GM21723 (cell line): ENCODE data around the gene PTPRM.

Source experiments
- ATAC-seq: cut with Tn5 transposase; IDR thresholded peaks from one replicate; pipeline ENCODE4 v1.9.1; 2021; ENCODE audit warnings: mild to moderate bottlenecking, moderate library complexity; ENCODE audit not compliant: unreplicated experiment

Gene PTPRM

DNA sequence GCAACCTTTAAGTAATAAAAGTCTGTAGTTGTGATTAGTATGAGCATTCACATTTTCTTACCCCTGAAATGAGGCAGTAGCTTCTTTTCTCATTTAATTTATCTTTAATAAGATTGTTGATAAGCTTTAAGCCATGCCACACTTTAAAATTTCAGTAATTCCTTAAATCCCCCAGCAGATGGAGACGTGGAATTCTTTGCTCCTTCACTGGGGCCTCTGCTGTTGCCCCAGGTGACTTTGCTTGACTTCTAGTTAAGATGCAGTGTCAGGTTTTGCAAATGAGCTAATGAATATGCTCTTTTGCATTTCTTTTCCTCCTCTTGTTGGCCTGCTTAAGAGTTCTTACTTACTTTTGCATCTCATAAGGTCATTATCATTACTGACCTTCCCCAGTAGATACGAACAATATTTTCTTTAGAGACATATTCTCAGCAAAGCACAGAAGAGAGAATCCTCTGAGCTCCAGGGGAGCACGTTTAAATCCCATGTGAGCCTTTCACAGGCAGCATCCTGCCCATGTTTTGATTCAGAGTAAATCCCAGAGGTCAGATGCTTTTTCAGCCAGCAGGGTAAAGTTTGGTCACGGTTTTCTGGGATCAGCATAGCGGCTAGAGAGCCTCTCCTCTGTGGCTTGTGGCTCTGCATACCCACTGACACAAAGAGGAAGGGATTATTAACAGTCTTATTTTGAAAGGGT lies 222.9 kb downstream of the PTPRM start:
- no peak for ATAC-seq

DNA sequence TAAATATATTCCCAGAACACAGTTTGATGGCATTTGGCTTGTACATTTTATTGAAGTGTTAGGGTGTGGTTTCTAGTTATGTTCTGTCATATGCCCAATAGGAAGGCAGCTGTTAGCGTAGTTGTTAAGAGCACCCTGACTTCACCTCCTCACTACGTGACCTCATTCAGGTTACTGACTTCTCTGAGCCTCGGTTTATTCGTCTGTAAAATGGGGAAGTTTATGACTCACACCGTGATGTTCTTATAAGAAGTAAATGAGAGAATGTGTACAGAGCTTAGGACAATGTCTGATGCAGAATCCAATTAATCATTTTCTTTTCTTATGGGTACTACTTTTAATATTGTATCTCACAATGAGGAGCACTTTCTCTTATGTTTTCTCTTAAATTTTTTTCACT lies 226.0 kb downstream of the PTPRM start:
- ATAC-seq: no peak

DNA sequence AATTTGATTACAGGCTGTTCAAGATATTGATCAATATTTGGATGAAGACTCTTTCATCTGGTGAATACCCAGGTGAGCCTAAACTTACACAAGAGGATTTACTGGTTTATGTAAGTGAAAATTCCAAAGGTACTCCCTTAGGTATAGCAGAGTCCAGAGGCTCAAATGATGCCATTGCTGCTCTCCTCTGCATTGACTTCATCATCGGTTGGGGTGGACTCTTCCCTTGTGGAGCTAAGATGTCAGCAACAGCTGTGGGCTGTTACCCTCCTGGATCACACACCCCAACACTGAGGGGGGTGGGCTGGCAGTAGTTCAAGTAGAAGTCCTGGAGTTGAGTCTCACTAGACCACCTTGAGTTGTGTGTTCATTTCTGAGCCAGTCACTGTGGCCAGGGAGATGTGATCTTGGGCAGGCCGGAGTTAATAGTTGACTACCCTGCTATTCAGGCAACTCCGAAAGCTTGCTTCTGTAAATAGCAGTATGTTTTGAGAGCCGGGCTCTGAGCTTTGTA lies 236.9 kb downstream of the PTPRM start:
- no peak for ATAC-seq

DNA sequence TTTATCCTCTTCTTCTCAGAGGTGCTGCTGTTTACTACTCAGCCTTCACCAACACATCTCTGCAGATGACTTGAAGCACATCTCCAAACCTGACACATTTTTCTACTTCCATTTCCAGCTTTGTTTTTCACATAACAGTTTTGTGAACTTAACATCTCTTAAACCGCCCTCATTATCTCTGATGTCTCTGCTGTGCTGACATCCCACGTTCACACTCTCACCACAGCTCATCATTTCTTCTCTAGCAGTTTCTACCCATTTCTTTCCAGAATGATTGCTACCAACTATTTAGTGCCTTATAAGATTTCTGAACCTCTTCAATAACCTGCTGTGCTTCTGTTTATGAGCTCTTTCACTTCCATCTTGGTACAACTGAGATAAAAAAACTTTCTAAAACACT lies 238.0 kb downstream of the PTPRM start:
- no peak for ATAC-seq

DNA sequence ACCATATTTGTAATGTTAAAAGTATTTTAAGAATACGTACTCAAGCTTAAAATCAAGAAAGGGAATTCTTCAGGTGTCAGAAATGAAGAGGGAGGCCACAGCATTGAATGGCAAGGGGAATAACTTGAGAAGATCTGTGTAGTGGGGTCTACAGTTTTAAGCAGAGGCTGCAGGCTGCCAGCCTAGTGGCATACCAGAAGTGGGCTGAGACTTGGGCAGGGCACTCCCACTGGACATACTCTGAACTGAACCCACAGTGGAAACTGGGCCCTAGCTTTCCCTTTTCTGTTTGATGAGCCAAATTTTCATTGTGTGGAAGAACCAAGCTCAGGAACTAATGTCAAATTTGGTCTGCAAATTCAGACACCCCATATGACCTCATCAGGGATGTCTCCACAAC lies 238.8 kb downstream of the PTPRM start:
- no peak for ATAC-seq

DNA sequence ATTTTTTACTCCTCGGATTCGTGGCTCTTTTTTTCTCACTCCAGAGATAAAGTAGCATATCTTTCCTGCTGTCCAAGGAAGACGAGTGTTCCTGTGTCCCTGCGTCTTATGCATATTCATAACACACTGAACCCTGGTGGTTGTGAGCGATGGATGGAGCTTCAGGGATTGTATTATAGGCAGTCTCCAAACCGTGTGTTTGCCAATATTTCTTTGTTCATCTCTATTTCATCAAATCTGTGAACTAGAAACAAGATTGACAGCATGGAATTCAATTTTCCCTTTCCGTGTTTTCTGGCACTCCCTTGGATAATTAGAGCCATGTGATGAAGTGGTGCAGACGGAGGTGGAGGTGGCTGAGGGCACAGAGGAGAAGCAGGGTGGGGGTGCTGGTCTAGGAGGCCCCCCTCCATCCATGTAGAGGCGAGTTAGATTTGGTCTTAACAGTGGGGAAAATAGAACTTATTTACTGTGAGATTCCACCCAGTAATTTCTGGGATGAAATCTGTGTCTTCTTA lies 240.9 kb downstream of the PTPRM start:
- ATAC-seq: no peak

DNA sequence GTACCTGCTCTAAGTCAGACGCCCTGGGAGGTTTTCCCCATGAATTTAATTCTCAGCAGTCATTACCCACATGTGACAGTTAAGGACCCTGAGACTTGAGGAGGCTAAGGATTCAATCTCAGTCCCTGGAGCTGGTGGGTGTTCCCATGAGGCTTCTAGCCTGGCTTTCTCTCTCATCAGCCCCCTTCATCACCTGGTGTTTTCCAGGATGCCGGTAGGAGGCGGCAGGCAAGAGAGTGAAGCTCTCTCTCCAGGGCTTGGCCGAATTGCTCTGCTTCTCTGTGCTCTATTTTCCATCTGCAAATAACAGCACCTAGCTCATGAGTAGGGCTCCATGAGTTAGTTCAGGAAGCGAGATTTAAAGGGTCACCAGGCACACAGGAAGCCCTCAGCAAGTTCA lies 241.9 kb downstream of the PTPRM start:
- no peak for ATAC-seq

DNA sequence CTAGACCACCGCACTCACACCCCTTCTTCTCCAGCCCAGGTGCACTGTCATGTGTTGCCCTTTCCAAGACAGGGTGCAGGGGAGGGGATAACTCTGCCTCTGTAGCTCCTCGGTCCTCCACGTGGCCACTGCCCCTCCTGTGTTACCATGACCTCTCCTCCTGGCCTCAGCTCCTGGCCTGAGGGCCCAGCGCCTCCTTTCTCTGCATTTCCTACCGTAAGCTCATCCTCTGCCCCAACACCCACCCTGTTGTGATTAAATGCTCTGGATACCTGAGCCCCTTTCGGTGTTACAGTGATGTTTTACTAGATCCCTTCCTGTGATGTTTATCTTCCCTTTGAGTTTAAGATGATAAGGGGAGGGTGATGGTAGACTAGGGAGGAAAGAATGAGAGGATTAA lies 242.3 kb downstream of the PTPRM start:
- ATAC-seq: no peak

DNA sequence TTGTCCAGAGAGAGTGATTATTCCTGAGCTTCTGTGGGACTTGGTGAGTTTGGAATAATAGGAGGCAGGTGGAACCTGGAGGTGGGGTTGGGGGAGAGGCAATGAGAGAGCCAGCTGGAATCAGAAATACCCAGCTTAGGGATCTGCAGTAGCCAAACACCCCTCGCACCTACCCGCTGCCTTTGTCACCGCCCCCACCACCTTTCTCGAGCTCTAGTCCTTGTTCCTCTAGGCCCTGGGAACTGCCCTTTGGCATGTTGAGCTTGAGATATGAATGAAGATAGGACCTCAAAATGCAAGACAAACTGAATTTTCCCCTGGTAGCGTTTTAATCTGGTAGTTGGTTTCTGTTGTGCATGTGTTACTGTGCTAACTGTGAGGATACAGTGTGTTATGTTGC lies 242.9 kb downstream of the PTPRM start:
- ATAC-seq: no peak

DNA sequence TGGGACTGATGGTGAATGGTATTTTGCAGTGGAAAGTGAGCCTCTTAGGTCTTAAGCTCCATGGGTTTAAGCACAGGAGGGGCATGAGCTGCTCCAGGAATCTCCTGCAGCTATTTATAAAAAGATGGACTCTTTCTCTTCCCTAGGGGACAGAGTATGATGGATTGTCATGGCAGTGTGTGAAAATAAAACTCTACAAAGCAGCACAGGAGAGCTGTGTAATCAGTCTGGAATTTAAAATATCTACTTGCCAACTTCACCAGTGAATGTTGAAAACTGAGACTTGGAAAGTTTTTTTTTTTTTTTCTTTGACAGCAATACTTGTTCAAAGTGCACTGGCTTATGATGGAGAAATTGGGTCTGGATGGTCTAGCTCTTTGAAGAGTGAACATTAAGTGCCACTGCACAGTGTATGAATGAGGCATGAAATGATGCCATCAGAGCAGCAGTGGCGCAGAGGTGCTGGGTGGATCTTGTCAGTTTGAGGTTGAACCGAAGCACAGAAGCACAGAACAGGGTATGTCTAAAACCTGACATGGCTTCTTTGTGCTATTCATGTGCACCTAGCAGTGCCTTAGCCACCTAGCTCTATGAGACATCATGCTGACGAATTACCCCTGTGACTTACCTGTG lies 245.4 kb downstream of the PTPRM start:
- ATAC-seq: no peak

DNA sequence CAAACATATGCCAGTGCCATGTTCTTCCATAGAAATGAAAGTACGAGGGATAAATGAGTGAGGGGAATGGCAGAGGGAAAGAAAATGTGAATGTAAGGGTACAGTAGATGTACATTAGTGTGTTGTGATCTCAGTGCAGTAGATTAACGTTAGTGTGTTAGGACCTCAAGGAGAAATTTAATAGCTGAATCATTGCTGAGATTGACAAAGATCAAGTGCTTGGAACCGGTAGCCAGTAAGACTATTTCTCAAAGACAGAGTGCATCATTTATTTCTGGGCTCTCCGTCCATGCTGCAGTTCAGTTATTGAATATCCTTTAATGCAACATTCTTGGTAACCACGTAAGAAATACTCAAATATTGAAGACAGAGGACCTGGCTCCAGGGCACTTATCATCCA lies 246.0 kb downstream of the PTPRM start:
- no peak for ATAC-seq

DNA sequence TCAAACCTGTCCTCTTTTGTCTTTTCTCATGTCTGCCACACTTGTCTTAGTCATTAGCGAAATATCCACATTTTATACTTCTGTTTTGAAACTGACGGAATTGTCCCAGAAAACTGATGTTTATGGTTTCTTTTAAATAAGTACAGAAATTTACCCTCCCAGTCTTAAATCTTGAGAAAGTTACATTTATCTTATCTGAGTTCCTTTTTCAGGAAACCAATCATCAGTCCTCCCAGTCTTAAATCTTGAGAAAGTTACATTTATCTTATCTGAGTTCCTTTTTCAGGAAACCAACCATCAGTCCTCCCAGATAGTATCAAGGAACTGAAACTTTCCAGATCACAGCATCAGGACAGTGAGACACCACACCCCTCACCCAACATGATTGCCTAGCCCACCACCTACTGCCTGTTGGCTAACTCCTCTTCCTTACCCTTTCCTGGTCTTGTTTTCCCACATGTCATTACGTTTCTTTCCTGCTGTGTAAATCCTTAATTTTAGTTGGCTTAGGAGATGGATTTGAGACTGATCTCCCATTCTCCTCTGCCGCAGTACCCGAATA lies 247.7 kb downstream of the PTPRM start:
- no peak for ATAC-seq

DNA sequence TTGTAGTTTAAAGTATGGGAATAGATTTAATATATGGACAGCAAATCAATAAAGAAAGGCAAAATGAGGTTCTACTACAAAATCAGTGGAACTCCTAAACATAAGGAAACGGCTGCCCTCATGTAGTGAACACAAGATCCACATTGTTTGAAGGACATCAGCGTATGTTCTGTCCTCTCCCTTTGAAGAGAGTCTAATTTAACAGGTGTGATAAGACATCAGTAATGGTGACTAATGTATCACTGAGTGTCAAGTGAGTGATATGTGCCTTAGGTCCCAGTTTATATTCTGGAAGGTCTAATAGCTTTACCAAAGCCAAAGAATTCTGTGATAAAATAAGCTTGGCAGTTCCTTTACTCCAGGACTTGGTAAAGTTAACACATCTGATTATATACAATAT lies 248.7 kb downstream of the PTPRM start:
- no peak for ATAC-seq

DNA sequence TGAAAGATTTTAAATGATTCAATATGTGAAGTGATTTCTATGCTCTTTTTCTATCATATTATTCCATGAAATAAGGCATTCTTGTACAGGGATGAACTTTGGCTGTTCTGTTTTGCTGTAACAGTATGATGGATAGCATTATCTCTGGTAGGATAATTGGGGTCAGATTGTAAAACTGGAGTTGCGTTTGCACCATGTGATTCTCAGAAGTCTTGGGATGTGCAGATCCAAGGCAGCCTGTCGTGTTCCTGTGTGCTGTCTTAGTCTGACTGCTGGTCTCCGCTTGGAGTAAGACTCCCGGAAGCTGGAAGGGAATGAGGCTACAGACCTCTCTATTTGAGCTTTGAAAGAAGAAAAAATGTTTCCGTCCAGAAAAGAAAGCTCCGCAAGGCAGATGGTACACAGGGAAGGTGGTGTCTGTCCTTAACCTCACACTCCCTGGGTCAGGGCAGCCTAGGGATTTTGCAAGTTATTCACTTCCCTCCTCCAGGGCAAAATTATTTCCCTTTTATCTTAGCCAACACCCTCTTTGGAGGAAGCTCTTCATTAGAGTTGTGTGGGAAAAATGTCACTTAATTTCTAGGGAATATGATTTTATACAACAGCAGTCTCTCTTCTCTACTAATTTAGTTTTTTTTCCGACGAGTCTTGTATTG lies 250.6 kb downstream of the PTPRM start:
- ATAC-seq: no peak

DNA sequence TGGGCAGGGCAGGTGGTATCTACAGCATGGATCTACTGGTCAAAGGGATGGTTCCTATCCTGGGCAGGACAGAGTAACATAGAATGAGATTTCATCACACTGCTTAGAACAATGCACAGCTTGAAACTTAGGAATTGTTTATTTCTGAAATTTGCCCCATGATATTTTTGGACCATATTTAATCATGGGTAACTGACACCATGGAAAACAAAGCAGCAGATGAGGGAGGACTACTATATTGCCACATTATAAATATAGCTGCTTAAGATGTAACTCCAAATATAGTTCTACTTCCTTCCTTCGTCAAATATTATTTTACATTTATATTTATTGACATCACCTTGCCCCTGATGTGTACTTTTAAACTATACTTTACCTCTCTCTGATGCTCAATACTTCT lies 254.7 kb downstream of the PTPRM start:
- ATAC-seq: no peak

DNA sequence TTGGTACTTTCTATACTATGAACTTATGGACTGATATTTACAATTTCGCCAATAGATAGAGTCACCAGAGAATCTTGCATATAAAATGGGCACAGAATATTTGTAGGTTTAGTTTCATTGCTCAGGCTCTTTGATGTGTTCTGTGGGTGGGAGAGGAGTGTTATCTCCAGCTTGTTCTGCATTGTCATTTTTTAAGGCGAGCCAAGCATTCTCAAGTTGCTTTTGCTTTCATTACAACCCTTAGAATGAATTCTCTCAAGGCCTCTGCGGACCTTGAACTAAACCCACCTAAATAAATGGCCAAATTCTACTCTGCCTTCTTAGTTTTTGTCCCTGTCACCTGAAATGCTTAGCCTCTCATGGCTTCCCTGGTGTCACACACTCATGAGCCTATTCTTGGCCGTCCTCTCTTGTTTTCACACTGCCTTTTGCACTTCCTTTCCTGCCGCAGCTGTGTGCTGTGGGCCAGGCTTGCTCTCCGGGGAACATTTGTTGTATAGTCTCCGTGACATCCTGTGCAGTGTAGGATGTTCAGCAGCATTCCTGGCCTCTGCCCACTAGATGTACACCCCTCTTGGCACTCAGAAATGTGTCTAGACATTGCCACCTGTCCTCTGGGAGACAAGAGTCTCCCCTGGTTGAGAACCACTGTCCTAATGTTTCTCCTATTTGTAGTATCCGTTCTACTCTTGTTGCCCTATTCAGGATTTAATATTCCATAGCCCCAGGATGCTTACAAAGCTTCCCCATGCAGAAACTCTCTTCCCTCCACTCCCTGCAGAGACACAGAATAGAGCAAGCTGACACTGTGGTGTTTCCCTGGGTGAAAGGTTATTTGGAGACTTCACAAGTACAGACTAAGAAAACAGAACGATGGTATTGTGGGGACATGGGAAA lies 255.6 kb downstream of the PTPRM start:
- no peak for ATAC-seq

DNA sequence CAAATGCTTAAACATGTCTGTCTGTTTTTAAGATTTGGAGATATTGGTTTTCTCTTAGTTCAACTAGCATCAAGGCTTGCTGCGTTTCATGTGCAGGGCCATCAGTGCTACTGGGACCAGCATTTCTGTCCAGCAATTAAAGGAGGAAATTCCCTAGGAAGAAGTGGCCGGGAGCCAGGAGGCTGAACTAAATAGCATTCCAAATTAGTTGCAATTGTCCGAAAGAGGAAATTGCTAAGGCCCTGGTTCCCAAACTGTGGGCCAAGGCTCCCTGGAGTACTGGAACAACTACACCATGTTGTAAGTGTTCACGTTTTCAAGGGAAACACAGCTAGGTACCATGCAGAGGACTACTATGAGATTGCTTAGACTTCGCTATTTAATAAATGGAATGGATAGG lies 257.9 kb downstream of the PTPRM start:
- ATAC-seq: no peak

DNA sequence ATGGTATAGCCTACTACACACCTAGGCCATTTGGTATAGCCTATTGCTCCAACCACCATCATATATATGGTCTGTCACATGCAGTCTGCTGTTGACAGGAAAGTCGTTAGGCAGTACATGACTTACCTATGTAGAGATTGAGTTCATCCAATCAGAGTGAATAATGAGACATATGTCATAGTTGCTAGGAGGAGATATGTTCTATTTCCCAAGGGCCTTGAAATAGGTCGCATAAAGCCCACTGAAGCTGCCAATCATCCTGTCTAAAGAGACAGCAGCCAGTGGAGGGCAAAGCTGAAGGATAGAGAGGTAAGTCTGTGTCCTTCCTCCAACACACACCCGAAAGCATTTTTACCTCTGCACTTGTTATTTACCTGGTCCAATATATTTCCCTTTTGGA lies 263.4 kb downstream of the PTPRM start:
- ATAC-seq: no peak

DNA sequence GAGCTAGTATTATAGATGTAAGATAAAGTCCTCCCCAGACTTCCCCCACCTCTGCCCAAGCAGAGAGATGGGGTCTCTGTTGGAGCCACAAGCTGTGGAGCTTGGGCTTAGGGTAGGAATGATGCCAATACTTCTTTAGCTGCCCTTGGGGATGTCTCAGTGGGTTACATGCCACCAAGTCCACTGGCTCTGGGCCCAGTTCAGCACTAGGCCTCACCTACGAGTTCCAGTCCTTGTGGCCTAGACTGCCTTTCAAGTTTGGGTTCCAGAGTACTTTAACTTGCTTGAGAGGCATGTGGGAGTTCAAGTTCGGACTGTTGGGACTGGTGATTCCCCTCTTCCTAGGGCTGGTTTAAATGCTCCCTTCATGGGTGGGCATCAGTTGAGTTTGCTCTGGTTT lies 272.4 kb downstream of the PTPRM start:
- ATAC-seq: no peak

DNA sequence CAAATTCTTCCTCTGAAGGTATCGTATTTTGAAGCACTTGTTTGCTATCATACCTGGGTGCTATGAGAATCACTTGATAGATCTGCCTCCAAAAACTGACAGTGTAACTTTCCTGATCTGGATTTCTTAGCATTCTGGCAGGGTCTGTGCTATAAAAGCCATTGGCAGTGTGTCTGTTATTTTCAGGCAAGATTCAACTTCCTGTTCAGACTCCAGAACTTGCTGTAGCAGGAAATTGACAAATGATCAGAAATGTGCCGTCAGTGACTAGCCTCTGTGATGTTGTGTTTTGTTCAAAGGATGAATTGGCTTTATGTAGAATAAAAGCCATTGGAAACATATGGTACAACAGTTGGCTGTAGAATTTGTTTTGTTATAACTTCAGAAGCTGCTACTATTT lies 273.3 kb downstream of the PTPRM start:
- no peak for ATAC-seq

DNA sequence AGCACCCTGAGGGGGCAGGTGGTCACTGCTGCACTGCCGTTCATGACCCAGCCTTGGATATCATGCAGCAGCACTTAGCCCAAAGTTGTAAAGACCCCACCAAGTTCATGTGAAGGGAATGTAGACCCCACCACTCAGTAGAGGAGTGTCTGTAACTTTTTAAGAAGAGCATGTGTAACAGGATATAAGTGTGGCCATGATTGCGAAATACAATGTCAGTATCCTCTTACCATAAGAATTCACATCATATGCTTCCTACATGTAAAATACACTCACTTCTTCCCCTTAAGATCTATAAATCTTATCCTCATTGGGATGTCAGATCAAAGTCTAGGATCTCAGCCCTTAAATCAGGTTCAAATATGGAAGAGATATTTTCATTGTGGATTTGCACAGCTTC lies 276.9 kb downstream of the PTPRM start:
- no peak for ATAC-seq
